ENCODE data around the gene YOD1. TPM values are rescaled to one million over a fixed set of nuclear protein-coding genes. Genes with fewer than 3 reads are reported as not detected.

The YOD1 gene
- total RNA-seq, 1 donor from 2014 or later: 12.3 TPM

DNA sequence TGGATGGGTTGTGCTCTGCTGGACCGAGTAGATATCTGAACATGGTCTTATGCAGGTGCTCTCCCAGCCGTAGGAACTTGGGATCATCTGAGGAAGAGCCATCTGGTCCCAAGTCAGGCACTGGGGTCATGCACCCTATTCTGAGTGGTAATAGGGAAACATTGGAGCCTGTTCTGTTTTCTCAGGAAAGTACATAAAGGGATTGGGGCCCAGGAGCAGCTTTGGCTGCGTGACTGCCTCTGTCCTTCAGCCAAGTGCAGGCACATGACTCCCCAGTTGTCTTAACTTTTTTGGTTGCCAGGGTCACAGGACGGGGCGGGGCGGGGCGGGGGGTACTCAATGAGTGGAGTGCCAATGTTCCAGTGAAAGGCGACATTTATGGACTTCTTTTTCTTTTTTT lies 13.6 kb upstream of the YOD1 start:
- Mint-ChIP-seq H3K27ac (no peak overlapping the region), H3K36me3 (peaks cover 31% of the 10 kb centered on the region), H3K4me3 (no peak overlapping the region), H3K4me1 (ENCODE audit: unreplicated experiment) (peaks cover 5% of the 10 kb centered on the region), H3K27me3 (no peaks in the 10 kb centered on the region), H3K9me3 (no peaks in the 10 kb centered on the region)
- DNase-seq (ENCODE audit: extremely low spot score, unreplicated experiment): no peak
- TF ChIP-seq, protein P1, sequence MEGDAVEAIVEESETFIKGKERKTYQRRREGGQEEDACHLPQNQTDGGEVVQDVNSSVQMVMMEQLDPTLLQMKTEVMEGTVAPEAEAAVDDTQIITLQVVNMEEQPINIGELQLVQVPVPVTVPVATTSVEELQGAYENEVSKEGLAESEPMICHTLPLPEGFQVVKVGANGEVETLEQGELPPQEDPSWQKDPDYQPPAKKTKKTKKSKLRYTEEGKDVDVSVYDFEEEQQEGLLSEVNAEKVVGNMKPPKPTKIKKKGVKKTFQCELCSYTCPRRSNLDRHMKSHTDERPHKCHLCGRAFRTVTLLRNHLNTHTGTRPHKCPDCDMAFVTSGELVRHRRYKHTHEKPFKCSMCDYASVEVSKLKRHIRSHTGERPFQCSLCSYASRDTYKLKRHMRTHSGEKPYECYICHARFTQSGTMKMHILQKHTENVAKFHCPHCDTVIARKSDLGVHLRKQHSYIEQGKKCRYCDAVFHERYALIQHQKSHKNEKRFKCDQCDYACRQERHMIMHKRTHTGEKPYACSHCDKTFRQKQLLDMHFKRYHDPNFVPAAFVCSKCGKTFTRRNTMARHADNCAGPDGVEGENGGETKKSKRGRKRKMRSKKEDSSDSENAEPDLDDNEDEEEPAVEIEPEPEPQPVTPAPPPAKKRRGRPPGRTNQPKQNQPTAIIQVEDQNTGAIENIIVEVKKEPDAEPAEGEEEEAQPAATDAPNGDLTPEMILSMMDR (conservative IDR thresholded peaks at IDR 0.05): no peak

DNA sequence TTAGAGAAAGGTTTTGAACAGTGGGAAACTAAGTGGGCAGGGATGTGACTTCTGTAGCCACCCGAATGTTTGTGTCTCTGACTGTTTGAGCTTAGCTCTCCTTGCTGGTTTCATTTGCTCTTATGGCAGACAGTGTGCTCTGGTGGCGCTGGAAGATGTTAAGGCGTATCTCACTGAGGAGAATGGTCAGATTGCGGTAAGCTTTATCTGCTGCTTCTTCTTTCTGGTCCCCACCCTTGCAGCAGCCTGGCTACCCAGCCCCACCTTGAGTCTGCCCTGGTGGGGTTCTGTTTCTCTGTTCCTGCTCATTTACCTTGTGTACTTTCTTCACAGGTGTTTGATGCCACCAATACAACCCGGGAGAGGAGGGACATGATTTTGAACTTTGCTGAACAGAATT lies 12.0 kb upstream of the YOD1 start:
- peaks cover 5% of the 10 kb centered on the region for H3K4me1 Mint-ChIP-seq (ENCODE audit: unreplicated experiment)
- no peak for DNase-seq (ENCODE audit: extremely low spot score, unreplicated experiment)
- no peak overlapping the region for H3K4me3 Mint-ChIP-seq
- TF ChIP-seq, protein P1 (conservative IDR thresholded peaks at IDR 0.05): no peak
- peaks cover 23% of the 10 kb centered on the region for H3K36me3 Mint-ChIP-seq
- H3K27ac Mint-ChIP-seq: no peak overlapping the region
- no peaks in the 10 kb centered on the region for H3K27me3 Mint-ChIP-seq
- H3K9me3 Mint-ChIP-seq: no peaks in the 10 kb centered on the region

DNA sequence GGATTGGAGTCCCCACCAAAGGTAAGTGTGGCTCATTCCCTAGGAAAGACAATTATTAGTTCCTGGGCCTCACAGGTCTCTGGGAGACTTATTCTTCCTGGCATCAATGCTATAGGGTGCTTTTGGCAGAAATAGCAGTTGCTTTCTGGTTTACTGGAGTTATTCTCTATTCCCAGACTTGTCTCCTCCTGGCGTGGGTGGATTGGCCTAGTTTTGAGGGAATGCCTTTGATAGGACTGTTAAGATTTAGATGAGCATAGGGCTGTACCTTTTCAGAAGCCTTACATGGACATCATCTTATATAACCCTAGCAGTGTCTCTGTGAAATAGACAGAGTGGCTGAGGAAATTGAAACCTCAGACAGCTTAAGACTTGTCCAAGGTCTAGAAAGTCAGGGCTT lies 11.1 kb upstream of the YOD1 start:
- H3K9me3 Mint-ChIP-seq: no peaks in the 10 kb centered on the region
- no peak overlapping the region for H3K27ac Mint-ChIP-seq
- TF ChIP-seq, protein P1 (conservative IDR thresholded peaks at IDR 0.05): no peak
- no peaks in the 10 kb centered on the region for H3K27me3 Mint-ChIP-seq
- DNase-seq (ENCODE audit: extremely low spot score, unreplicated experiment): no peak
- peaks cover under 1% of the 10 kb centered on the region for H3K4me1 Mint-ChIP-seq (ENCODE audit: unreplicated experiment)
- H3K36me3 Mint-ChIP-seq: peaks cover 18% of the 10 kb centered on the region
- H3K4me3 Mint-ChIP-seq: no peak overlapping the region

DNA sequence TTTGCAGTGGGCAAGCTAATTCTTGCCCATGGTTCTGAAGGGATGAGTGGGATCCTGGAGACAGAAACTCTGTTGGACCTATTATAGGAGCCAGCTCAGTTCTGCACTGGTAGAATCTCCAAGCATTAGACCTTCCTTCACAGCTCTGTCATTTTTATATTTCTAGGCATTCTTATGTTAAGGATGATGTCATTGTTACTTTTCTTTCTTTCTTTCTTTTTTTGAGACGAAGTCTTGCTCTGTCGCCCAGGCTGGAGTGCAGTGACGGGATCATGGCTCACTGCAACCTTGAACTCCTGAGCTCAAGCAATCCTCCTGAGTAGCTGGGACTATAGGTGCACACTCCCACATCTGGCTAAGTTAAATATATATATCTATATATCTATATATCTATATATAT lies 9.6 kb upstream of the YOD1 start:
- TF ChIP-seq, protein P1 (conservative IDR thresholded peaks at IDR 0.05): no peak
- Mint-ChIP-seq H3K27me3 (no peaks in the 10 kb centered on the region), H3K4me1 (ENCODE audit: unreplicated experiment) (no peaks in the 10 kb centered on the region), H3K9me3 (no peaks in the 10 kb centered on the region), H3K27ac (no peak overlapping the region), H3K4me3 (no peak overlapping the region), H3K36me3 (peaks cover 16% of the 10 kb centered on the region)
- DNase-seq (ENCODE audit: extremely low spot score, unreplicated experiment): no peak

DNA sequence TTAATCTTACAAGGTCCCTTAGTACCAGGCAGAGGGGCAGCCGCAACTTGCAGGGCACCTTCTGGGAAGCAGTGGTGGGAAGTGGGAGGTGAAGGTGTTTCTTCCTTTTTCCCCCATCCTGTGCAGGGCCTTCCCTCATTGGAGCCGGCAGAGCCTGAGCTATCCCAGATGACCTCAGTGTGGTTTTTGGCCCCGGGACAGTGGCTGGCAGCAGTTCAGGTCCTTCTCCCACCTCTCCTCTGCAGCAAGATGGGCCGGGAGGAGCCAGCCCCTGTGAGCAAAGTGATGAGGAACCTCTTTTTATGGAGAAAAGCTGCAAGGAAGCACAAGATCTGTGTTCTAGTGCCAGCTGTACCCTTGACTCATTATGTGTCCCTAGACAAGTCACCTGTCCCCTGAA lies 8.9 kb upstream of the YOD1 start:
- no peak overlapping the region for H3K27ac Mint-ChIP-seq

More for the DNA sequence above, 8.9 kb upstream of the YOD1 start:
- Mint-ChIP-seq H3K27me3 (no peaks in the 10 kb centered on the region), H3K36me3 (peaks cover 16% of the 10 kb centered on the region), H3K4me3 (no peak overlapping the region), H3K9me3 (no peaks in the 10 kb centered on the region), H3K4me1 (ENCODE audit: unreplicated experiment) (no peaks in the 10 kb centered on the region)
- DNase-seq (ENCODE audit: extremely low spot score, unreplicated experiment): no peak
- TF ChIP-seq, protein P1 (conservative IDR thresholded peaks at IDR 0.05): no peak

All from type B pancreatic cell (in vitro differentiated cells).